Jurkat, Clone E6-1 (cell line): ENCODE measurements around the gene INHBE.
"Not testable (repeated sequence)": the region's sequence is repeated elsewhere in the genome, so short reads cannot be mapped to it uniquely, and the experiment has no call there.

ENCODE experiments used
- DNase-seq: peaks from one replicate; pipeline ENCODE4 v3.0.0-alpha.2; 2011; ENCODE audit warnings: low read depth, low spot score
- H3K4me3 ChIP-seq: 2 replicates; pipeline ENCODE4 v1.5.1; 2011; ENCODE audit warnings: mild to moderate bottlenecking, low read length, control low read depth, moderate library complexity

Gene INHBE

GRCh38 chr12:57435293-57435692 lies 19.8 kb upstream of the INHBE start:
- H3K4me3 ChIP-seq: no peak overlapping the region

GRCh38 chr12:57438400-57438799 lies 16.7 kb upstream of the INHBE start:
- H3K4me3 ChIP-seq: no peak overlapping the region
- DNase-seq: no peak

More at GRCh38 chr12:57435293-57435692, 19.8 kb upstream of the INHBE start:
- no peak for DNase-seq

- no peak for DNase-seq
- H3K4me3 ChIP-seq: no peak overlapping the region
These were observed 15.3 kb upstream of the INHBE start for GRCh38 chr12:57439762-57440266.

- not testable (repeated sequence) for DNase-seq, H3K4me3 ChIP-seq
These were observed 13.7 kb upstream of the INHBE start for GRCh38 chr12:57441393-57441792.

- no peak for DNase-seq
- H3K4me3 ChIP-seq: no peak overlapping the region
These were observed 13.2 kb upstream of the INHBE start for GRCh38 chr12:57441846-57442427.

- not testable (repeated sequence) for DNase-seq, H3K4me3 ChIP-seq
These were observed 10.8 kb upstream of the INHBE start for GRCh38 chr12:57444337-57444736.

GRCh38 chr12:57444744-57445143 lies 10.4 kb upstream of the INHBE start:
- H3K4me3 ChIP-seq: no peak overlapping the region
- no peak for DNase-seq

- no peak for DNase-seq
- no peak overlapping the region for H3K4me3 ChIP-seq
These were observed 8.7 kb upstream of the INHBE start for GRCh38 chr12:57446292-57446960.

- no peak for DNase-seq
- H3K4me3 ChIP-seq: no peak overlapping the region
These were observed 6.4 kb upstream of the INHBE start for GRCh38 chr12:57448669-57449068.

GRCh38 chr12:57449375-57449774 lies 5.7 kb upstream of the INHBE start:
- DNase-seq: no peak

GRCh38 chr12:57450057-57450456 lies 5.0 kb upstream of the INHBE start:
- no peak overlapping the region for H3K4me3 ChIP-seq
- no peak for DNase-seq

More at GRCh38 chr12:57449375-57449774, 5.7 kb upstream of the INHBE start:
- no peak overlapping the region for H3K4me3 ChIP-seq

GRCh38 chr12:57451233-57451778 lies 3.8 kb upstream of the INHBE start:
- DNase-seq: no peak
- H3K4me3 ChIP-seq: no peak overlapping the region

- no peak overlapping the region for H3K4me3 ChIP-seq
- no peak for DNase-seq
These were observed 2.7 kb upstream of the INHBE start for GRCh38 chr12:57452181-57452936.

- no peak overlapping the region for H3K4me3 ChIP-seq
- DNase-seq: no peak
These were observed 2.1 kb upstream of the INHBE start for GRCh38 chr12:57452937-57453509.

GRCh38 chr12:57454213-57454565 lies 918 bp upstream of the INHBE start:
- no peak overlapping the region for H3K4me3 ChIP-seq
- DNase-seq: no peak

GRCh38 chr12:57455374-57456144 lies 452 bp downstream of the INHBE start:
- no peak for DNase-seq
- H3K4me3 ChIP-seq: no peak overlapping the region

- DNase-seq: peak; percentile 65
- no peak overlapping the region for H3K4me3 ChIP-seq
These were observed 1.1 kb downstream of the INHBE start for GRCh38 chr12:57456145-57456700.

GRCh38 chr12:57456737-57457490 lies 1.8 kb downstream of the INHBE start:
- no peak overlapping the region for H3K4me3 ChIP-seq
- no peak for DNase-seq
